RCC 7860 (cell line): ENCODE data around the gene SFT2D1.
"Not testable (repeated sequence)": the region's sequence is repeated elsewhere in the genome, so short reads cannot be mapped to it uniquely, and the experiment has no call there.

Experiments
- DNase-seq: peaks from one replicate; pipeline ENCODE4 v3.0.0-alpha.2; 2015; ENCODE audit warnings: low spot score
- FAIRE-seq: peaks from 2 replicates; lab custom pipeline; 2012; peaks lifted over from hg19 to GRCh38; lab: Jason Lieb, UNC

SFT2D1 gene

GRCh38 chr6:166342349-166343149 is at the start of gene SFT2D1:
Gene SFT2D1, minus strand, starts transcription at chr6:166342545. Its CDS starts 64 bp downstream, at chr6:166342481.
- DNase-seq (peak; percentile 37), FAIRE-seq (no peak)

GRCh38 chr6:166389119-166389518 is 46.8 kb upstream of the SFT2D1 start:
- no peak for DNase-seq
- FAIRE-seq = no peak

- DNase-seq (no peak), FAIRE-seq (no peak)
Measured at GRCh38 chr6:166388290-166389004, 46.1 kb upstream of the SFT2D1 start.

- FAIRE-seq (no peak), DNase-seq (no peak)
Measured at GRCh38 chr6:166387642-166388289, 45.4 kb upstream of the SFT2D1 start.

GRCh38 chr6:166387098-166387497 is 44.8 kb upstream of the SFT2D1 start:
- not testable (repeated sequence) for FAIRE-seq, DNase-seq

- no peak for FAIRE-seq
- no peak for DNase-seq
Measured at GRCh38 chr6:166386111-166386510, 43.8 kb upstream of the SFT2D1 start.

GRCh38 chr6:166383802-166384363 is 41.5 kb upstream of the SFT2D1 start:
- not testable (repeated sequence) for FAIRE-seq, DNase-seq

GRCh38 chr6:166382933-166383801 is 40.8 kb upstream of the SFT2D1 start, which contains the start of gene MPC1:
Gene MPC1, minus strand, starts transcription at chr6:166382940. Its CDS starts 64 bp downstream, at chr6:166382876.
- FAIRE-seq (no peak), DNase-seq (peak; percentile 82)

- DNase-seq (no peak), FAIRE-seq (no peak)
Measured at GRCh38 chr6:166382500-166382932, 40.2 kb upstream of the SFT2D1 start.

GRCh38 chr6:166381733-166382499 is 39.6 kb upstream of the SFT2D1 start:
- DNase-seq = peak; percentile 27
- FAIRE-seq = no peak

- no peak for FAIRE-seq
- no peak for DNase-seq
Measured at GRCh38 chr6:166381381-166381732, 39.0 kb upstream of the SFT2D1 start.

- no peak for DNase-seq
- no peak for FAIRE-seq
Measured at GRCh38 chr6:166379800-166380199, 37.5 kb upstream of the SFT2D1 start.

GRCh38 chr6:166379103-166379586 is 36.8 kb upstream of the SFT2D1 start:
- FAIRE-seq (no peak), DNase-seq (no peak)

GRCh38 chr6:166377721-166378120 is 35.4 kb upstream of the SFT2D1 start:
- no peak for DNase-seq
- FAIRE-seq = no peak

GRCh38 chr6:166375013-166375412 is 32.7 kb upstream of the SFT2D1 start:
- DNase-seq (no peak), FAIRE-seq (no peak)

- FAIRE-seq (no peak), DNase-seq (no peak)
Measured at GRCh38 chr6:166370489-166370888, 28.1 kb upstream of the SFT2D1 start.

GRCh38 chr6:166369782-166370181 is 27.4 kb upstream of the SFT2D1 start:
- FAIRE-seq = no peak
- DNase-seq = no peak

- FAIRE-seq (no peak), DNase-seq (no peak)
Measured at GRCh38 chr6:166366921-166367320, 24.6 kb upstream of the SFT2D1 start.

GRCh38 chr6:166365806-166366205 is 23.5 kb upstream of the SFT2D1 start:
- DNase-seq = no peak
- FAIRE-seq = no peak
